Nephron progenitor cell (in vitro differentiated cells): ENCODE data around the gene CA4.
"Not testable (repeated sequence)": the region's sequence is repeated elsewhere in the genome, so short reads cannot be mapped to it uniquely, and the experiment has no call there.

Experiments
- DNase-seq: peaks from one replicate; pipeline ENCODE4 v3.0.0; 2021
- H3K27ac Mint-ChIP-seq: 2 replicates; pipeline ENCODE4 v1.8.0; 2021; ENCODE audit warnings: mild to moderate bottlenecking, moderate library complexity, mixed read lengths
- H3K27me3 Mint-ChIP-seq: 2 replicates; pipeline ENCODE4 v1.8.0; 2021; ENCODE audit warnings: mild to moderate bottlenecking, low read depth, mixed read lengths; ENCODE audit not compliant: poor library complexity
- H3K36me3 Mint-ChIP-seq: 2 replicates; pipeline ENCODE4 v1.8.0; 2021; ENCODE audit warnings: low read depth, mixed read lengths
- H3K4me1 Mint-ChIP-seq: 2 replicates; pipeline ENCODE4 v1.8.0; 2021; ENCODE audit warnings: mixed read lengths
- H3K4me3 Mint-ChIP-seq: 2 replicates; pipeline ENCODE4 v1.8.0; 2021; ENCODE audit warnings: mild to moderate bottlenecking, moderate library complexity, mixed read lengths
- H3K9me3 Mint-ChIP-seq: 2 replicates; pipeline ENCODE4 v1.8.0; 2021; ENCODE audit warnings: mild to moderate bottlenecking, moderate library complexity, mixed read lengths
- TF ChIP-seq, protein P1 (sequence below): fragments of 200-600 bp; sonication (generic); IDR thresholded peaks from 2 replicates; pipeline ENCODE4 v1.5.0; 2021; ENCODE audit warnings: antibody characterized with exemption

The CA4 gene

DNA sequence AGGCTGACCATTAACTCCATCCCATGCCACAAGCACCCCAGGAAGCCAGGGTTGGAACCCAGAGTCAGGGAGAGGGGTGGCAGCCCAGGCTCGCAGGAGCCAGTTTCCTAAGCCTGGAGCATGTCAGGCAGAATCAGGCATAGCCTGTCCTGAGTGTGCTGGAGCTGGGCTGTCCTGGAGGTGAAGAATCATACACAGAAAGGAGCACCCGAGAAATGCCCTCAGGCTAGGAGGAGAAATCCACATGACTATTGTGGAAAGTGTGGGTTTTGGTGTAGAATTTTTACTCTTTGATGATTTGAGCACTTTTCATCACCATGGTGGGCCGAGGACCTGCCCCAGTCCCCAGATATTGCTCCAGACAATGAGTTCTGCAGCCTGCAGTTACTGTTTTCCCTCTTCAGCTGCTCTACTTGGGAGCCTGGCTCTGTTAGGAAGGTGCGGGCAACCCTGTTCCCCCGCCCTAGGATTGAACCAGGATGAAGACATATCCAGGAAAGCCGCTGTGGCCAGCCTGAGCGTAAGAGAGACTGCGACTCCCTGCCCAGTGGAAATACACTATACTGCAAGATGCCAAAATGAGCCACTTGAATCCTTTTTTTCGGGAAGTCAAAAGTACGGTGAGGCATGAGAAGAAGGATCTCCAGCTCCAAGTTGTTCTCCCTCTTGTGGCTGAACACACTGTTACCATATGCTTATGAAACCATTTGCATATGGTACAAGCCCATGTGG lies 42.1 kb upstream of the CA4 start:
- TF ChIP-seq, protein P1, sequence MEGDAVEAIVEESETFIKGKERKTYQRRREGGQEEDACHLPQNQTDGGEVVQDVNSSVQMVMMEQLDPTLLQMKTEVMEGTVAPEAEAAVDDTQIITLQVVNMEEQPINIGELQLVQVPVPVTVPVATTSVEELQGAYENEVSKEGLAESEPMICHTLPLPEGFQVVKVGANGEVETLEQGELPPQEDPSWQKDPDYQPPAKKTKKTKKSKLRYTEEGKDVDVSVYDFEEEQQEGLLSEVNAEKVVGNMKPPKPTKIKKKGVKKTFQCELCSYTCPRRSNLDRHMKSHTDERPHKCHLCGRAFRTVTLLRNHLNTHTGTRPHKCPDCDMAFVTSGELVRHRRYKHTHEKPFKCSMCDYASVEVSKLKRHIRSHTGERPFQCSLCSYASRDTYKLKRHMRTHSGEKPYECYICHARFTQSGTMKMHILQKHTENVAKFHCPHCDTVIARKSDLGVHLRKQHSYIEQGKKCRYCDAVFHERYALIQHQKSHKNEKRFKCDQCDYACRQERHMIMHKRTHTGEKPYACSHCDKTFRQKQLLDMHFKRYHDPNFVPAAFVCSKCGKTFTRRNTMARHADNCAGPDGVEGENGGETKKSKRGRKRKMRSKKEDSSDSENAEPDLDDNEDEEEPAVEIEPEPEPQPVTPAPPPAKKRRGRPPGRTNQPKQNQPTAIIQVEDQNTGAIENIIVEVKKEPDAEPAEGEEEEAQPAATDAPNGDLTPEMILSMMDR = no peak
- Mint-ChIP-seq H3K36me3 (no peaks in the 10 kb centered on the region), H3K4me3 (no peak overlapping the region), H3K27me3 (peaks cover 40% of the 10 kb centered on the region), H3K4me1 (no peaks in the 10 kb centered on the region), H3K27ac (no peak overlapping the region), H3K9me3 (no peaks in the 10 kb centered on the region)
- DNase-seq = no peak

DNA sequence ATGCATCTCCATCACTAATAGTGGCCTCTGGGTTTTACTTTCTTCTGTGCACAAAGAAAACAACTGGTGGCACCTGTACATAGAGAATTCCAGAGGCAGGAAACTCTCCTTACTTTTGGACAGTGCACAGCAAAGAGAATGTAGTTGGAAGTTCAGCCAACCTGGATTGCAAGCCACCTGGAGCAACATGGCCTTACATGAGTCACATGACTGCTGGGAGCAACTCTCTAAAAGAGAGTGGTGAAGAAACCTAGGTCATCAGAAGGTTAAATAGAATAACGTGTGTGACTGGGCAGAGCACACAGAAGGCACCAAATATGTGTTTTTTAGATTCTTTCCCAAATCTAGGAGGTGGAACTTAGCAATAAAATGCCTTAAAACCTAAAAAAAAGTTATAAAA lies 41.5 kb upstream of the CA4 start:
- H3K27ac Mint-ChIP-seq, DNase-seq, H3K9me3 Mint-ChIP-seq, H3K4me3 Mint-ChIP-seq, H3K36me3 Mint-ChIP-seq, H3K4me1 Mint-ChIP-seq: not testable (repeated sequence)
- H3K27me3 Mint-ChIP-seq = peaks cover 40% of the 10 kb centered on the region

DNA sequence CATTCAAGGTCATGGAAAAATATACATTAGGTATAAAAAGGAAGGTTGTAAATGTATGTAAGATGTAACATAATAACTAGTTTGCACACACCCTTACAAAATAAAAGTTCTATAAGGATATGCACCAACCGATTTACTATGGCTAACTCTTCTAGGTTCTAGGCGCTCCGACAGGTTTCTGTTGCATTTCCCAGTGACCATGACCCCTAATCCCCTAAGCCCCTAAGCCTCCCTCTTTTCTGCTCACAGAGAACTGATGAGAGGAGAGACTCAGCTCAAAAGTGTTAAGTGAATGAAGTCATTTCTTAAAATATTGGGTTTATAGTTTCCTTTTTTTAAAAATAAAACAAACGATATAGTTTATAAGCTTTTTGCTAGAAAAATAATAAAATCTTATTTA lies 41.1 kb upstream of the CA4 start:
- Mint-ChIP-seq H3K27ac (no peak overlapping the region), H3K36me3 (no peaks in the 10 kb centered on the region), H3K4me1 (no peaks in the 10 kb centered on the region), H3K27me3 (peaks cover 40% of the 10 kb centered on the region), H3K9me3 (no peaks in the 10 kb centered on the region), H3K4me3 (no peak overlapping the region)
- TF ChIP-seq, protein P1 = no peak
- DNase-seq = no peak

DNA sequence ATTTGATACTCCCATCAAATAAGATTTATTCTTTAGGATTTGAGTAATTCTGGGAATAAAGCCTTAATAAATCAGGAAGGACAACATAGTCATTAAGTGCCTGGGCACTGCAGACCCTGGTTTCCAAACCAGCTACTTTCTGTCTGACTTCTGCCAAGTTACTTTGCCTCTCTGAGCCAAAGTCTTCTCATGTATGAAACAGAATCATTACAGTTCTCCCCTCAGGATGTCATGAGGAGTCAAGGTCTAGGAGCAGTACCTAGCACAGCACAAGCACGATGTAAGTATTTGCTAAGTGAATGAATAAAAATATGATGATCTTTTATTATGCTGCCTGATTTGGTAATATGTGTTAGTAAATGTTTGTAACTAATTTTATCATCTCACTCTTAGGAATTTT lies 40.6 kb upstream of the CA4 start:
- no peaks in the 10 kb centered on the region for H3K4me1 Mint-ChIP-seq
- no peak overlapping the region for H3K4me3 Mint-ChIP-seq
- H3K9me3 Mint-ChIP-seq = no peaks in the 10 kb centered on the region
- no peak overlapping the region for H3K27ac Mint-ChIP-seq
- TF ChIP-seq, protein P1 = no peak
- no peaks in the 10 kb centered on the region for H3K36me3 Mint-ChIP-seq
- peaks cover 37% of the 10 kb centered on the region for H3K27me3 Mint-ChIP-seq
- DNase-seq = no peak

DNA sequence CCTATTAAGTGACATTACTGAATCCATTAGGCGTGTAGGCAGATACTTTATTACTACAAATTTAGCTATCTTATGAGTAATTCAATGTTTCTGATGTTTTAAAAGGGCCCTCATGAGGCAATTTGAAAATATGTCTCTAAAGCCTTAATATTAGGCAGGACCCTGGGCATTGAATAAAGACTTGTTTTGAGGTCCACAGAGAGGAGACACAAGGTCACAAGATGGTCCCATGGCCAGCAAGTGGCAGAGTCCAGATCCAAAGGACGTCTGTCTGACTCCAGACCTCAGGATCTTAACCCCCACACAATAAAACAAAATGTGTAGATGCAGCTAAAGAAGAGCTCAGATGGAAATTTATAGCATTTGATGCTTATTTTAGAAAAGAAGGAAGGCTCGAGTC lies 39.2 kb upstream of the CA4 start:
- Mint-ChIP-seq H3K27me3 (peaks cover 37% of the 10 kb centered on the region), H3K4me1 (no peaks in the 10 kb centered on the region), H3K4me3 (no peak overlapping the region), H3K27ac (no peak overlapping the region), H3K36me3 (no peaks in the 10 kb centered on the region), H3K9me3 (no peaks in the 10 kb centered on the region)
- TF ChIP-seq, protein P1 = no peak
- no peak for DNase-seq

DNA sequence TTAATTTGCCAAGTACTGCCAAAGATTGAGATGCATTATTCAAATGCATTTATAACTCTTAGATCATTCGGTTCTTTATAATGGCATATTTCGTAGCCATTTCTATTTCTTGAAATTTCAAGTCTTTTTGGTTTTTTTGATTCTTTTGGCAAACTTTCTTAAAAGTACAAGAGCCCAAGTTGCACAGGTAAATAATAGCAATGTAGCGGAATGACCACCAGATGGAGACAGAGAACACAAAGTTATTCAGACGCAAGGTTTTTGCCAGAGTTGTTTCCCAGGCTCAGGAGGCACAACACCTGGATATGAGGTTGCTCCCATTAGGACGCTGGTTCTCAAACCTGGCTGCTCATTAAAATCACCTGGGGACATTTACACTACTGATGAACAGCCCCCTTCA lies 38.1 kb upstream of the CA4 start:
- H3K4me3 Mint-ChIP-seq, H3K27ac Mint-ChIP-seq, H3K36me3 Mint-ChIP-seq, H3K9me3 Mint-ChIP-seq, DNase-seq, H3K4me1 Mint-ChIP-seq: not testable (repeated sequence)
- H3K27me3 Mint-ChIP-seq = peaks cover 36% of the 10 kb centered on the region
- TF ChIP-seq, protein P1 = peak; percentile 7

DNA sequence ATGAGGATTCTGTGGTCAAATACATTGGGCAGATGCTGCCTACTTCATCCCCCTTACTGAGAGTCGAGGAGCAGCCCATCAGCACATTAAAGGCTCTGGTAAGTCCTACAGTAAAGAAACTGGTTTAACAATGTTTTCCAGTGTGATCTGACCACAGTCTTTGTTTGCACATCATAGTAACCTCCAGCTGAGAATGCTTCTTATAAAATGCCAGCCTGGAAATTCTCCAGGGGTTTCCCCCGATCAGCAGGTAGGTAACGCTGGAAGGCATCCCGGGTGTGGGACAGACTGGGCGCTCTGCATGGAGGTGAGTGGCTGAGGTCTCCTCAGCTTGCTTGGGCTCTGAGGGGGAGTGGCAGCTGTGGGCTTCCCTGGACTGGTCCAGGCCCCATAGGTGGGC lies 34.4 kb upstream of the CA4 start:
- not testable (repeated sequence) for H3K36me3 Mint-ChIP-seq, DNase-seq, H3K4me3 Mint-ChIP-seq, H3K9me3 Mint-ChIP-seq, H3K4me1 Mint-ChIP-seq, H3K27ac Mint-ChIP-seq, H3K27me3 Mint-ChIP-seq

DNA sequence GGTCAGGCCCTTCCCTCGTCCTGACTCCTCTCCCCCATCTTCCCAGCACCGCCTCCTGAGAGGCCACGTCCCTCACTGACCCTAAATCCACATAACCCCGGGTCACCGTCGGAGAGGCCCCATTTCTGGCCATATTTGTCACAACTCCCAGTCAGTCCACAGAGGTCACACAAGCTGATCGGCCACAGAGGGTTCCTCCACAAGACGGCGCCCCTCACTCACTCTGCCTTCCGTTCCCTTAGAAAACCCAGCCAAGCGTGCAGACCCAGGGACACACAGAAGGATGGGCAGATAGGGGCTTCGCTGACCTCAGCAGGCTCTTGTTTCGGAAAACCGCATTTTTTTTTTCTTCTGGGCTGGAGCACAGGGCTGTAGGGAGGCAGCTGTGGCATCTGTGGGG lies 33.6 kb upstream of the CA4 start:
- H3K9me3 Mint-ChIP-seq, H3K36me3 Mint-ChIP-seq, H3K4me3 Mint-ChIP-seq, H3K4me1 Mint-ChIP-seq, H3K27ac Mint-ChIP-seq, H3K27me3 Mint-ChIP-seq, DNase-seq: not testable (repeated sequence)

DNA sequence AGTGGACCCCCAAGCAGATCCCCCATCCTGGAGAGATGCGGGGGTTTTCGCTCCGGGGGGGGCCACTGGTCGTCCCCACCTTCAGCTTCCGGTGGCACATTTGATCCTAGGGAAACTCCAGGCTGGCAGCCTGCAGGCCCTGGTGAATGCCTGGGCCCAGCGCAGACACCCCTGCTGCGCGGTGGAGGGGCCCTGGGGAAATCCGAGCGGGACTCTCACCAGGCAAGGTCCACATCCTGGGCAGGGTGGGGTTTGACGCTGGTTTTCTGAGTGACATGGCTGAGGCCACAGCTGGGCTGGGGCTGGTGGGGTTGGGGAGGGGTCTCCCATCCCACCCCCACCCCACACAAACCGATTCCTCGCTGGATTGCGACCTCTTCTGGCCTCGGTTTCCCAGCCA lies 30.6 kb upstream of the CA4 start:
- H3K36me3 Mint-ChIP-seq, H3K27me3 Mint-ChIP-seq, H3K27ac Mint-ChIP-seq, H3K4me1 Mint-ChIP-seq, H3K9me3 Mint-ChIP-seq, DNase-seq, H3K4me3 Mint-ChIP-seq: not testable (repeated sequence)
